Measurements from ENCODE around the gene MAD2L2. TPM values are rescaled to one million over a fixed set of nuclear protein-coding genes. Genes with fewer than 3 reads are reported as not detected.

The MAD2L2 gene
- total and polyA plus RNA-seq, 9 of the 15 experiments (the other 6 are each of a cell fraction or from before 2014, with no cell fraction given) = 12.4 to 286 (median 143) TPM

DNA sequence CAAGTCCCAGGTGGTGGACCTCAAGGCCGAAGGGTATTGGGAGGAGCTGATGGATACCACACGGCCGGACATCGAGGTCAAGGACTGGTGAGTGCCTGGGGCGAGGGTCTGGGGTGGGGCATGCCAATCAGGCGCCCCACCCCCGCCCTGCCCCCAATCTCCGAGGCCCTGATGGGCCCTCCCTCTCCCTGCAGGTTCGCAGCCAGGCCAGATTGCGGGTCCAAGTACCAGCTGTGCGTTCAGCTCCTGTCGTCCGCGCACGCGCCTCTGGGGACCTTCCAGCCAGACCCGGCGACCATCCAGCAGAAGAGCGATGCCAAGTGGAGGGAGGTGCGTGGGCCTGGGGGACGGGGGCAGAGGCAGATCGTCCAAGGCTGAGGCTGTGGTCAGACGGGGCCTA is 22.4 kb downstream of the MAD2L2 start:
- TF ChIP-seq, protein P1, sequence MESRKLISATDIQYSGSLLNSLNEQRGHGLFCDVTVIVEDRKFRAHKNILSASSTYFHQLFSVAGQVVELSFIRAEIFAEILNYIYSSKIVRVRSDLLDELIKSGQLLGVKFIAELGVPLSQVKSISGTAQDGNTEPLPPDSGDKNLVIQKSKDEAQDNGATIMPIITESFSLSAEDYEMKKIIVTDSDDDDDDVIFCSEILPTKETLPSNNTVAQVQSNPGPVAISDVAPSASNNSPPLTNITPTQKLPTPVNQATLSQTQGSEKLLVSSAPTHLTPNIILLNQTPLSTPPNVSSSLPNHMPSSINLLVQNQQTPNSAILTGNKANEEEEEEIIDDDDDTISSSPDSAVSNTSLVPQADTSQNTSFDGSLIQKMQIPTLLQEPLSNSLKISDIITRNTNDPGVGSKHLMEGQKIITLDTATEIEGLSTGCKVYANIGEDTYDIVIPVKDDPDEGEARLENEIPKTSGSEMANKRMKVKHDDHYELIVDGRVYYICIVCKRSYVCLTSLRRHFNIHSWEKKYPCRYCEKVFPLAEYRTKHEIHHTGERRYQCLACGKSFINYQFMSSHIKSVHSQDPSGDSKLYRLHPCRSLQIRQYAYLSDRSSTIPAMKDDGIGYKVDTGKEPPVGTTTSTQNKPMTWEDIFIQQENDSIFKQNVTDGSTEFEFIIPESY (CRISPR knock-in tag; IDR thresholded peaks at IDR 0.05) = peak; percentile 45; the same call in 1 of the 2 replicates
- no peak for TF ChIP-seq RFX5 (IDR thresholded peaks at IDR 0.05; ENCODE audit: low read depth, low read length)
- Histone ChIP-seq H3K4me3 (no peak overlapping the region), H3K4me1 (replicated peaks in 1 of 2; ENCODE audit: control insufficient read depth in 2 of 2, insufficient read depth in 2 of 2, low read length in 2 of 2) (peaks cover 7 to 41% of the 10 kb centered on the region in 2 experiments; a peak in 4 of 5 replicates), H3K9ac (ENCODE audit: insufficient read depth in 1 of 2, low read depth in 2 of 2, low read length in 2 of 2) (peak overlapping the region in 1 of 2 experiments; percentile 13; a peak in 1 of 4 replicates), H4K20me1 (replicated peaks; ENCODE audit: control insufficient read depth, insufficient read depth, low read length) (no peaks in the 10 kb centered on the region), H3K36me3 (ENCODE audit: control insufficient read depth, insufficient read depth, low read length) (peaks cover 21% of the 10 kb centered on the region; the same call in 2 of the 3 replicates), H3K27me3 (ENCODE audit: control insufficient read depth in 2 of 2, insufficient read depth in 2 of 2, low read length in 2 of 2) (no peaks in the 10 kb centered on the region), H3K9me3 (replicated peaks; ENCODE audit: control insufficient read depth, insufficient read depth, low read depth, low read length) (no peaks in the 10 kb centered on the region; the same call in 1 of the 2 replicates), H3K79me2 (ENCODE audit: control insufficient read depth, insufficient read depth, low read length) (no peaks in the 10 kb centered on the region), H3K9me1 (ENCODE audit: control insufficient read depth, insufficient read depth, low read length) (no peaks in the 10 kb centered on the region), H3K27ac (ENCODE audit: extremely low read depth, low read depth, low read length) (no peak overlapping the region), H2AFZ (ENCODE audit: low read depth, low read length) (no peak overlapping the region), H3K4me2 (ENCODE audit: insufficient read depth, low read length) (no peak overlapping the region)
- ChIA-PET CTCF (ENCODE audit: low intra/inter-chr PET ratio) (no interaction called here), POLR2A (interaction anchor here (0.5 to 0.9 kb wide), 3 partner anchors 118 to 979 kb away, joined by 3 read pairs; no protein-coding TSS in a partner anchor)
- no peak for DNase-seq (ENCODE audit: extremely low read depth in 1 of 4, low spot score in 3 of 4)
- intact Hi-C loops (cut with micrococcal nuclease) (no loop called here), in situ Hi-C loops (cut with MboI) (loop anchor here (5.0 kb wide), 1 partner anchor 59 kb away; no protein-coding TSS in a partner anchor)
- no peak for FAIRE-seq
- 72% methylated on average over 16 of the region's 23 CpGs for WGBS (ENCODE audit: insufficient coverage, low coverage, missing lambda C conversion rate)
- no peak for ATAC-seq
- no TSS peak for BruUV-seq (replicated peaks)

DNA sequence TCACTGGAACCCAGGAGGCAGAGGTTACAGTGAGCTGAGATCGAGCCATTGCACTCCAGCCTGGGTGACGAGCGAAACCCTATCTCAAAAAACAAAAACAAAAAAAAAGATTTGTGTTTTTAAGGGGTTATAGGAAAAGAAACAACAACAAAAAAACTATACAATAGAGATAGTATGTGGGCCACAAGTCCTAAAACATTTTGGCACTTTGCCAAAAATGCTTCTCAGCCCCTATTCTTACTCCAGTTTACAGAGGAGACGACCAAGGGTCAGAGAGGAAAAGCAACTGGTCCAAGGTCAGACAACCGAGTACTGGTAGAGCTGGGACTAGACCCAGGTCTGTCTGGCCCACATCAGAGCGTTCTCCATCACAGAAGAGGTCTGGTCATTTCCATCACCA is 23.3 kb downstream of the MAD2L2 start:
- H4K20me1 ChIP-seq (replicated peaks; ENCODE audit: control insufficient read depth, insufficient read depth, low read length) = no peaks in the 10 kb centered on the region
- ATAC-seq (no peak), DNase-seq (ENCODE audit: extremely low read depth in 1 of 4, low spot score in 3 of 4) (no peak), FAIRE-seq (no peak)
- no peak overlapping the region for H3K27ac ChIP-seq (ENCODE audit: extremely low read depth, low read depth, low read length)
- no peaks in the 10 kb centered on the region; the same call in 1 of the 2 replicates for H3K9me3 ChIP-seq (replicated peaks; ENCODE audit: control insufficient read depth, insufficient read depth, low read depth, low read length)
- no peak overlapping the region for H3K4me3 ChIP-seq
- H3K9me1 ChIP-seq (ENCODE audit: control insufficient read depth, insufficient read depth, low read length) = no peaks in the 10 kb centered on the region
- H2AFZ ChIP-seq (ENCODE audit: low read depth, low read length) = no peak overlapping the region
- no TSS peak for BruUV-seq (replicated peaks)
- no peak overlapping the region for H3K4me2 ChIP-seq (ENCODE audit: insufficient read depth, low read length)
- ChIA-PET POLR2A (interaction anchor here (0.7 kb wide), 1 partner anchor 31 kb away, joined by 3 read pairs; no protein-coding TSS in a partner anchor), CTCF (ENCODE audit: low intra/inter-chr PET ratio) (no interaction called here)
- no peaks in the 10 kb centered on the region for H3K27me3 ChIP-seq (ENCODE audit: control insufficient read depth in 2 of 2, insufficient read depth in 2 of 2, low read length in 2 of 2)
- H3K9ac ChIP-seq (ENCODE audit: insufficient read depth in 1 of 2, low read depth in 2 of 2, low read length in 2 of 2) = no peak overlapping the region
- in situ Hi-C loops (cut with MboI) (loop anchor here (5.0 kb wide), 1 partner anchor 60 kb away; no protein-coding TSS in a partner anchor), intact Hi-C loops (cut with micrococcal nuclease) (no loop called here)
- TF ChIP-seq NFIC (IDR thresholded peaks at IDR 0.05) (peak; percentile 100), NFIX (CRISPR knock-in tag; IDR thresholded peaks at IDR 0.05; ENCODE audit: low read depth) (peak; percentile 100), SMAD1 (IDR thresholded peaks at IDR 0.05; ENCODE audit: low read depth, low read length, partially characterized antibody) (peak; percentile 97), RAD21 (CRISPR knock-in tag; conservative IDR thresholded peaks at IDR 0.05 in 1 of 2, IDR thresholded peaks at IDR 0.05 in 1 of 2) (peak in 1 of 2 experiments; percentile 41; a peak in 2 of 4 replicates), ZNF76 (CRISPR knock-in tag; IDR thresholded peaks at IDR 0.05; ENCODE audit: borderline replicate concordance) (no peak), STAG1 (CRISPR knock-in tag; IDR thresholded peaks at IDR 0.05; ENCODE audit: borderline replicate concordance) (no peak)
- WGBS (ENCODE audit: insufficient coverage, low coverage, missing lambda C conversion rate) = 72% methylated on average over 6 of the region's 6 CpGs
- H3K79me2 ChIP-seq (ENCODE audit: control insufficient read depth, insufficient read depth, low read length) = no peaks in the 10 kb centered on the region
- H3K4me1 ChIP-seq (replicated peaks in 1 of 2; ENCODE audit: control insufficient read depth in 2 of 2, insufficient read depth in 2 of 2, low read length in 2 of 2) = peaks cover 4 to 44% of the 10 kb centered on the region in 2 experiments; a peak in 4 of 5 replicates
- peaks cover 19% of the 10 kb centered on the region; the same call in 2 of the 3 replicates for H3K36me3 ChIP-seq (ENCODE audit: control insufficient read depth, insufficient read depth, low read length)
